GM23338 (cell line): ENCODE measurements around the gene RPTOR. TPM values are rescaled to one million over a fixed set of nuclear protein-coding genes. Genes with fewer than 3 reads are reported as not detected.

Experiments used
- ATAC-seq: fragments of 200-7000 bp; cut with Tn5 transposase; 3 replicates; pipeline ENCODE4 v1.9.1; 2020
- DNase-seq: peaks from one replicate; pipeline ENCODE4 v3.0.0-alpha.2; 2015; ENCODE audit warnings: low spot score
- H2AFZ ChIP-seq: fragments of 200-600 bp; sonication (generic); 2 replicates; pipeline ENCODE4 v1.8.0; 2016; ENCODE audit warnings: antibody characterized with exemption, mild to moderate bottlenecking, moderate library complexity
- H3F3A ChIP-seq: fragments of 200-600 bp; sonication (generic); replicated peaks from 2 replicates; pipeline ENCODE4 v1.8.0; 2017; ENCODE audit warnings: antibody characterized with exemption, mixed run types, low read depth
- H3K27ac ChIP-seq: fragments of 200-600 bp; sonication (generic); 2 replicates; pipeline ENCODE4 v1.6.1; 2016; ENCODE audit warnings: low read depth
- H3K27me3 ChIP-seq: fragments of 200-600 bp; sonication (generic); 2 replicates; pipeline ENCODE4 v1.8.0; 2016; ENCODE audit warnings: mild to moderate bottlenecking, mixed run types, moderate library complexity; ENCODE audit not compliant: insufficient read depth
- H3K36me3 ChIP-seq: fragments of 200-600 bp; sonication (generic); 2 replicates; pipeline ENCODE4 v1.8.0; 2016; ENCODE audit warnings: mild to moderate bottlenecking; ENCODE audit not compliant: insufficient read depth
- H3K4me1 ChIP-seq: fragments of 200-600 bp; sonication (generic); 2 replicates; pipeline ENCODE4 v1.8.0; 2016; ENCODE audit warnings: mild to moderate bottlenecking, moderate library complexity; ENCODE audit not compliant: insufficient read depth
- H3K4me2 ChIP-seq: fragments of 200-600 bp; sonication (generic); 2 replicates; pipeline ENCODE4 v1.7.1; 2017; ENCODE audit warnings: mixed run types
- H3K4me3 ChIP-seq: fragments of 200-600 bp; sonication (generic); 2 replicates; pipeline ENCODE4 v1.6.1; 2016; ENCODE audit warnings: mixed run types
- H3K79me2 ChIP-seq: fragments of 200-600 bp; sonication (generic); replicated peaks from 2 replicates; pipeline ENCODE4 v1.8.0; 2017; ENCODE audit warnings: mild to moderate bottlenecking; ENCODE audit not compliant: insufficient read depth
- H3K9me2 ChIP-seq: fragments of 200-600 bp; sonication (generic); 2 replicates; pipeline ENCODE4 v1.8.0; 2017; ENCODE audit not compliant: insufficient read depth
- H4K20me1 ChIP-seq: fragments of 200-600 bp; sonication (generic); replicated peaks from 2 replicates; pipeline ENCODE4 v1.8.0; 2017; ENCODE audit warnings: mild to moderate bottlenecking; ENCODE audit not compliant: insufficient read depth
- H3K27ac Mint-ChIP-seq: 2 replicates; pipeline ENCODE4 v1.8.0; 2020; ENCODE audit warnings: inconsistent platforms, mild to moderate bottlenecking, moderate library complexity, mixed read lengths
- H3K27me3 Mint-ChIP-seq: 3 replicates; pipeline ENCODE4 v1.8.0; 2022; ENCODE audit warnings: low read depth, mild to moderate bottlenecking, moderate library complexity, mixed read lengths, inconsistent platforms; ENCODE audit not compliant: insufficient read depth, poor library complexity
- H3K36me3 Mint-ChIP-seq: 3 replicates; pipeline ENCODE4 v1.8.0; 2021; ENCODE audit warnings: low read depth, mild to moderate bottlenecking, inconsistent platforms, moderate library complexity, mixed read lengths
- H3K4me1 Mint-ChIP-seq: 3 replicates; pipeline ENCODE4 v1.8.0; 2020; ENCODE audit warnings: mild to moderate bottlenecking, inconsistent platforms, mixed read lengths
- H3K4me3 Mint-ChIP-seq: 3 replicates; pipeline ENCODE4 v1.8.0; 2021; ENCODE audit warnings: moderate library complexity, mild to moderate bottlenecking, inconsistent platforms, mixed read lengths
- H3K9me3 Mint-ChIP-seq: 3 replicates; pipeline ENCODE4 v1.8.0; 2020; ENCODE audit warnings: moderate library complexity, mild to moderate bottlenecking, inconsistent platforms, mixed read lengths
- CREB1 ChIP-seq: fragments of 250-450 bp; sonication (Bioruptor Pico); IDR thresholded peaks from 2 replicates; pipeline ENCODE4 v1.5.0; 2020; ENCODE audit warnings: low read depth, mild to moderate bottlenecking, moderate library complexity
- CTCF ChIP-seq, 2 experiments: fragments of 200-600 bp in 1 of 2; sonication (generic) in 1 of 2; conservative IDR thresholded peaks; 2 replicates each; pipeline versions ENCODE4 v1.5.1 to v1.6.1; 2016 to 2017; ENCODE audit warnings: antibody characterized with exemption in 2 of 2, low read depth in 2 of 2, mild to moderate bottlenecking in 2 of 2, moderate library complexity in 1 of 2
- EZH2 ChIP-seq: fragments of 200-600 bp; sonication (generic); IDR thresholded peaks from one replicate; pipeline ENCODE4 v1.8.0; 2017; ENCODE audit warnings: antibody characterized with exemption, mild to moderate bottlenecking, low read depth; ENCODE audit not compliant: unreplicated experiment
- EZH2phosphoT487 ChIP-seq: fragments of 200-600 bp; sonication (generic); IDR thresholded peaks from one replicate; pipeline ENCODE4 v1.8.1; 2018; ENCODE audit warnings: antibody characterized with exemption; ENCODE audit not compliant: unreplicated experiment
- JUNB ChIP-seq: IDR thresholded peaks from one replicate; pipeline ENCODE4 v1.6.1; 2016; ENCODE audit warnings: antibody characterized with exemption; ENCODE audit not compliant: unreplicated experiment
- NANOG ChIP-seq: IDR thresholded peaks from 2 replicates; pipeline ENCODE4 v1.6.1; 2016; ENCODE audit warnings: antibody characterized with exemption, borderline replicate concordance
- POLR2AphosphoS5 ChIP-seq: IDR thresholded peaks from 2 replicates; pipeline ENCODE4 v1.6.1; 2016; ENCODE audit warnings: antibody characterized with exemption, low read depth
- STAT1 ChIP-seq: IDR thresholded peaks from one replicate; pipeline ENCODE4 v1.6.1; 2016; ENCODE audit warnings: antibody characterized with exemption; ENCODE audit not compliant: unreplicated experiment
- ZNF114 ChIP-seq: fragments of 250-450 bp; sonication (Bioruptor Pico); IDR thresholded peaks from 2 replicates; pipeline ENCODE4 v1.5.0; 2020; ENCODE audit warnings: mild to moderate bottlenecking, moderate library complexity
- ZNF331 ChIP-seq: fragments of 250-450 bp; sonication (Bioruptor Pico); IDR thresholded peaks from 2 replicates; pipeline ENCODE4 v1.5.0; 2020; ENCODE audit warnings: low read depth, mild to moderate bottlenecking, moderate library complexity
- polyA plus RNA-seq: library from polyadenylated mRNA; unstranded; fragments of >200 nt; fragmentation: Nextera tagmentation; extraction: Ambion mirVana; gene quantifications from 2 replicates; pipeline ENCODE4 v1.2.1, GENCODE V29; 2016
- total RNA-seq: library from RNA; depleted of rRNA; stranded (reverse); fragments of >200 nt; shearing (Covaris generic); gene quantifications from 2 replicates; pipeline ENCODE4 v1.2.3, GENCODE V29; 2014
- TF ChIP-seq, protein P1 (sequence below): fragments of 250-450 bp; sonication (Bioruptor Pico); IDR thresholded peaks from 2 replicates; pipeline ENCODE4 v1.5.0; 2020; ENCODE audit warnings: mild to moderate bottlenecking, moderate library complexity
- TF ChIP-seq, protein P2 (sequence below): IDR thresholded peaks from 2 replicates; pipeline ENCODE4 v1.6.1; 2016; ENCODE audit warnings: antibody characterized with exemption
- TF ChIP-seq, protein P3 (sequence below): IDR thresholded peaks from one replicate; pipeline ENCODE4 v1.6.1; 2018; ENCODE audit warnings: antibody characterized with exemption; ENCODE audit not compliant: unreplicated experiment

Gene RPTOR
- total and polyA plus RNA-seq, 2 experiments from 2014 or later, result 9.5 to 38.0 TPM

GRCh38 chr17:80901319-80901718 is 356.7 kb downstream of the RPTOR start:
- H2AFZ ChIP-seq, result no peak overlapping the region
- H3K36me3 ChIP-seq, result no peaks in the 10 kb centered on the region
- no peak overlapping the region for H3K27ac ChIP-seq
- no peak overlapping the region for H3K4me2 ChIP-seq
- Mint-ChIP-seq H3K36me3 (peaks cover 3% of the 10 kb centered on the region; the same call in 2 of the 3 replicates), H3K27ac (no peak overlapping the region), H3K4me1 (peaks cover 2% of the 10 kb centered on the region), H3K27me3 (peaks cover 12% of the 10 kb centered on the region), H3K9me3 (no peaks in the 10 kb centered on the region), H3K4me3 (no peak overlapping the region)
- no peak overlapping the region for H3K4me3 ChIP-seq
- no peaks in the 10 kb centered on the region for H3K9me2 ChIP-seq
- DNase-seq (no peak), ATAC-seq (no peak)
- no peaks in the 10 kb centered on the region for H4K20me1 ChIP-seq
- no peaks in the 10 kb centered on the region for H3K27me3 ChIP-seq
- TF ChIP-seq EZH2 (no peak), ZNF331 (CRISPR knock-in tag) (no peak), CREB1 (CRISPR knock-in tag) (no peak), JUNB (no peak), POLR2AphosphoS5 (no peak), ZNF114 (no peak), CTCF (conservative IDR thresholded peaks at IDR 0.05; ENCODE audit: low read depth in 2 of 2) (no peak), NANOG (no peak), EZH2phosphoT487 (no peak), STAT1 (no peak)
- TF ChIP-seq, protein P1, sequence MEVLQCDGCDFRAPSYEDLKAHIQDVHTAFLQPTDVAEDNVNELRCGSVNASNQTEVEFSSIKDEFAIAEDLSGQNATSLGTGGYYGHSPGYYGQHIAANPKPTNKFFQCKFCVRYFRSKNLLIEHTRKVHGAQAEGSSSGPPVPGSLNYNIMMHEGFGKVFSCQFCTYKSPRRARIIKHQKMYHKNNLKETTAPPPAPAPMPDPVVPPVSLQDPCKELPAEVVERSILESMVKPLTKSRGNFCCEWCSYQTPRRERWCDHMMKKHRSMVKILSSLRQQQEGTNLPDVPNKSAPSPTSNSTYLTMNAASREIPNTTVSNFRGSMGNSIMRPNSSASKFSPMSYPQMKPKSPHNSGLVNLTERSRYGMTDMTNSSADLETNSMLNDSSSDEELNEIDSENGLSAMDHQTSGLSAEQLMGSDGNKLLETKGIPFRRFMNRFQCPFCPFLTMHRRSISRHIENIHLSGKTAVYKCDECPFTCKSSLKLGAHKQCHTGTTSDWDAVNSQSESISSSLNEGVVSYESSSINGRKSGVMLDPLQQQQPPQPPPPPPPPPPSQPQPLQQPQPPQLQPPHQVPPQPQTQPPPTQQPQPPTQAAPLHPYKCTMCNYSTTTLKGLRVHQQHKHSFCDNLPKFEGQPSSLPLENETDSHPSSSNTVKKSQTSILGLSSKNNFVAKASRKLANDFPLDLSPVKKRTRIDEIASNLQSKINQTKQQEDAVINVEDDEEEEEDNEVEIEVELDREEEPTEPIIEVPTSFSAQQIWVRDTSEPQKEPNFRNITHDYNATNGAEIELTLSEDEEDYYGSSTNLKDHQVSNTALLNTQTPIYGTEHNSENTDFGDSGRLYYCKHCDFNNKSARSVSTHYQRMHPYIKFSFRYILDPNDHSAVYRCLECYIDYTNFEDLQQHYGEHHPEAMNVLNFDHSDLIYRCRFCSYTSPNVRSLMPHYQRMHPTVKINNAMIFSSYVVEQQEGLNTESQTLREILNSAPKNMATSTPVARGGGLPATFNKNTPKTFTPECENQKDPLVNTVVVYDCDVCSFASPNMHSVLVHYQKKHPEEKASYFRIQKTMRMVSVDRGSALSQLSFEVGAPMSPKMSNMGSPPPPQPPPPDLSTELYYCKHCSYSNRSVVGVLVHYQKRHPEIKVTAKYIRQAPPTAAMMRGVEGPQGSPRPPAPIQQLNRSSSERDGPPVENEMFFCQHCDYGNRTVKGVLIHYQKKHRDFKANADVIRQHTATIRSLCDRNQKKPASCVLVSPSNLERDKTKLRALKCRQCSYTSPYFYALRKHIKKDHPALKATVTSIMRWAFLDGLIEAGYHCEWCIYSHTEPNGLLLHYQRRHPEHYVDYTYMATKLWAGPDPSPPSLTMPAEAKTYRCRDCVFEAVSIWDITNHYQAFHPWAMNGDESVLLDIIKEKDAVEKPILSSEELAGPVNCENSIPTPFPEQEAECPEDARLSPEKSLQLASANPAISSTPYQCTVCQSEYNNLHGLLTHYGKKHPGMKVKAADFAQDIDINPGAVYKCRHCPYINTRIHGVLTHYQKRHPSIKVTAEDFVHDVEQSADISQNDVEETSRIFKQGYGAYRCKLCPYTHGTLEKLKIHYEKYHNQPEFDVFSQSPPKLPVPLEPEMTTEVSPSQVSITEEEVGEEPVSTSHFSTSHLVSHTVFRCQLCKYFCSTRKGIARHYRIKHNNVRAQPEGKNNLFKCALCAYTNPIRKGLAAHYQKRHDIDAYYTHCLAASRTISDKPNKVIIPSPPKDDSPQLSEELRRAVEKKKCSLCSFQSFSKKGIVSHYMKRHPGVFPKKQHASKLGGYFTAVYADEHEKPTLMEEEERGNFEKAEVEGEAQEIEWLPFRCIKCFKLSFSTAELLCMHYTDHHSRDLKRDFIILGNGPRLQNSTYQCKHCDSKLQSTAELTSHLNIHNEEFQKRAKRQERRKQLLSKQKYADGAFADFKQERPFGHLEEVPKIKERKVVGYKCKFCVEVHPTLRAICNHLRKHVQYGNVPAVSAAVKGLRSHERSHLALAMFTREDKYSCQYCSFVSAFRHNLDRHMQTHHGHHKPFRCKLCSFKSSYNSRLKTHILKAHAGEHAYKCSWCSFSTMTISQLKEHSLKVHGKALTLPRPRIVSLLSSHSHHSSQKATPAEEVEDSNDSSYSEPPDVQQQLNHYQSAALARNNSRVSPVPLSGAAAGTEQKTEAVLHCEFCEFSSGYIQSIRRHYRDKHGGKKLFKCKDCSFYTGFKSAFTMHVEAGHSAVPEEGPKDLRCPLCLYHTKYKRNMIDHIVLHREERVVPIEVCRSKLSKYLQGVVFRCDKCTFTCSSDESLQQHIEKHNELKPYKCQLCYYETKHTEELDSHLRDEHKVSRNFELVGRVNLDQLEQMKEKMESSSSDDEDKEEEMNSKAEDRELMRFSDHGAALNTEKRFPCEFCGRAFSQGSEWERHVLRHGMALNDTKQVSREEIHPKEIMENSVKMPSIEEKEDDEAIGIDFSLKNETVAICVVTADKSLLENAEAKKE (CRISPR knock-in tag), result no peak
- TF ChIP-seq, protein P2, sequence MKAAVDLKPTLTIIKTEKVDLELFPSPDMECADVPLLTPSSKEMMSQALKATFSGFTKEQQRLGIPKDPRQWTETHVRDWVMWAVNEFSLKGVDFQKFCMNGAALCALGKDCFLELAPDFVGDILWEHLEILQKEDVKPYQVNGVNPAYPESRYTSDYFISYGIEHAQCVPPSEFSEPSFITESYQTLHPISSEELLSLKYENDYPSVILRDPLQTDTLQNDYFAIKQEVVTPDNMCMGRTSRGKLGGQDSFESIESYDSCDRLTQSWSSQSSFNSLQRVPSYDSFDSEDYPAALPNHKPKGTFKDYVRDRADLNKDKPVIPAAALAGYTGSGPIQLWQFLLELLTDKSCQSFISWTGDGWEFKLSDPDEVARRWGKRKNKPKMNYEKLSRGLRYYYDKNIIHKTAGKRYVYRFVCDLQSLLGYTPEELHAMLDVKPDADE, result no peak
- TF ChIP-seq, protein P3, sequence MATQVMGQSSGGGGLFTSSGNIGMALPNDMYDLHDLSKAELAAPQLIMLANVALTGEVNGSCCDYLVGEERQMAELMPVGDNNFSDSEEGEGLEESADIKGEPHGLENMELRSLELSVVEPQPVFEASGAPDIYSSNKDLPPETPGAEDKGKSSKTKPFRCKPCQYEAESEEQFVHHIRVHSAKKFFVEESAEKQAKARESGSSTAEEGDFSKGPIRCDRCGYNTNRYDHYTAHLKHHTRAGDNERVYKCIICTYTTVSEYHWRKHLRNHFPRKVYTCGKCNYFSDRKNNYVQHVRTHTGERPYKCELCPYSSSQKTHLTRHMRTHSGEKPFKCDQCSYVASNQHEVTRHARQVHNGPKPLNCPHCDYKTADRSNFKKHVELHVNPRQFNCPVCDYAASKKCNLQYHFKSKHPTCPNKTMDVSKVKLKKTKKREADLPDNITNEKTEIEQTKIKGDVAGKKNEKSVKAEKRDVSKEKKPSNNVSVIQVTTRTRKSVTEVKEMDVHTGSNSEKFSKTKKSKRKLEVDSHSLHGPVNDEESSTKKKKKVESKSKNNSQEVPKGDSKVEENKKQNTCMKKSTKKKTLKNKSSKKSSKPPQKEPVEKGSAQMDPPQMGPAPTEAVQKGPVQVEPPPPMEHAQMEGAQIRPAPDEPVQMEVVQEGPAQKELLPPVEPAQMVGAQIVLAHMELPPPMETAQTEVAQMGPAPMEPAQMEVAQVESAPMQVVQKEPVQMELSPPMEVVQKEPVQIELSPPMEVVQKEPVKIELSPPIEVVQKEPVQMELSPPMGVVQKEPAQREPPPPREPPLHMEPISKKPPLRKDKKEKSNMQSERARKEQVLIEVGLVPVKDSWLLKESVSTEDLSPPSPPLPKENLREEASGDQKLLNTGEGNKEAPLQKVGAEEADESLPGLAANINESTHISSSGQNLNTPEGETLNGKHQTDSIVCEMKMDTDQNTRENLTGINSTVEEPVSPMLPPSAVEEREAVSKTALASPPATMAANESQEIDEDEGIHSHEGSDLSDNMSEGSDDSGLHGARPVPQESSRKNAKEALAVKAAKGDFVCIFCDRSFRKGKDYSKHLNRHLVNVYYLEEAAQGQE, result no peak
- H3K4me1 ChIP-seq, result no peaks in the 10 kb centered on the region
- no peaks in the 10 kb centered on the region for H3K79me2 ChIP-seq
- no peaks in the 10 kb centered on the region for H3F3A ChIP-seq
